HG02981 (cell line): ENCODE results near the gene GALNT15.

Experiments used
- ATAC-seq: cut with Tn5 transposase; IDR thresholded peaks from one replicate; pipeline ENCODE4 v1.9.1; 2021; ENCODE audit warnings: mild to moderate bottlenecking, moderate library complexity; ENCODE audit not compliant: unreplicated experiment

Gene GALNT15

GRCh38 chr3:16174389-16174788 lies at the start of gene GALNT15:
TSS of gene GALNT15 (plus strand) at chr3:16174680. CDS start at chr3:16175152, 472 bp downstream.
- ATAC-seq: no peak

GRCh38 chr3:16126634-16127033 lies 47.8 kb upstream of the GALNT15 start:
- ATAC-seq: no peak

GRCh38 chr3:16127249-16127648 lies 47.2 kb upstream of the GALNT15 start:
- no peak for ATAC-seq

GRCh38 chr3:16130066-16130465 lies 44.4 kb upstream of the GALNT15 start:
- ATAC-seq: no peak

- ATAC-seq: no peak
Measured at GRCh38 chr3:16132190-16132589, 42.3 kb upstream of the GALNT15 start.

- ATAC-seq: no peak
Measured at GRCh38 chr3:16132928-16133327, 41.6 kb upstream of the GALNT15 start.

- no peak for ATAC-seq
Measured at GRCh38 chr3:16134173-16134928, 40.1 kb upstream of the GALNT15 start.

- no peak for ATAC-seq
Measured at GRCh38 chr3:16136055-16136454, 38.4 kb upstream of the GALNT15 start.

- ATAC-seq: no peak
Measured at GRCh38 chr3:16137044-16137443, 37.4 kb upstream of the GALNT15 start.

GRCh38 chr3:16137977-16138376 lies 36.5 kb upstream of the GALNT15 start:
- ATAC-seq: no peak

GRCh38 chr3:16140116-16140893 lies 34.2 kb upstream of the GALNT15 start:
- ATAC-seq: no peak

GRCh38 chr3:16140894-16141285 lies 33.6 kb upstream of the GALNT15 start:
- ATAC-seq: no peak

GRCh38 chr3:16142350-16143025 lies 32.0 kb upstream of the GALNT15 start:
- no peak for ATAC-seq

- no peak for ATAC-seq
Measured at GRCh38 chr3:16143861-16144447, 30.5 kb upstream of the GALNT15 start.

GRCh38 chr3:16145176-16145575 lies 29.3 kb upstream of the GALNT15 start:
- no peak for ATAC-seq

GRCh38 chr3:16146015-16146730 lies 28.3 kb upstream of the GALNT15 start:
- peak; percentile 57 for ATAC-seq

- no peak for ATAC-seq
Measured at GRCh38 chr3:16147220-16147994, 27.1 kb upstream of the GALNT15 start.

- ATAC-seq: no peak
Measured at GRCh38 chr3:16148213-16148612, 26.3 kb upstream of the GALNT15 start.

- ATAC-seq: no peak
Measured at GRCh38 chr3:16148783-16149182, 25.7 kb upstream of the GALNT15 start.

GRCh38 chr3:16150285-16150684 lies 24.2 kb upstream of the GALNT15 start:
- no peak for ATAC-seq
